HEK293 (cell line): ENCODE results near the gene OLFM2.
A peak's percentile ranks its signal among the peaks of the same experiment; 100 is the strongest.

Source experiments
- GLI2 ChIP-seq: fragments of 450-650 bp; formaldehyde crosslinking; IDR thresholded peaks from 2 replicates; pipeline ENCODE4; 2017; ENCODE audit warnings: missing biosample characterization, missing genetic modification characterization, low read depth, borderline replicate concordance
- GLIS2 ChIP-seq: fragments of 450-650 bp; formaldehyde crosslinking; IDR thresholded peaks from 2 replicates; pipeline ENCODE4 v1.5.1; 2016; ENCODE audit warnings: missing biosample characterization, missing genetic modification characterization
- KLF1 ChIP-seq: fragments of 450-650 bp; formaldehyde crosslinking; IDR thresholded peaks from 2 replicates; pipeline ENCODE4 v1.5.1; 2016; ENCODE audit warnings: missing biosample characterization, missing genetic modification characterization
- KLF10 ChIP-seq: fragments of 450-650 bp; IDR thresholded peaks from 2 replicates; pipeline ENCODE4 v1.5.1; 2018; ENCODE audit warnings: missing biosample characterization, mild to moderate bottlenecking, missing genetic modification characterization
- KLF8 ChIP-seq: fragments of 450-650 bp; formaldehyde crosslinking; IDR thresholded peaks from 2 replicates; pipeline ENCODE4 v1.5.1; 2016; ENCODE audit warnings: missing biosample characterization, missing genetic modification characterization
- REST ChIP-seq: fragments of 450-650 bp; formaldehyde crosslinking; IDR thresholded peaks from 2 replicates; pipeline ENCODE4 v1.5.1; 2016; ENCODE audit warnings: missing biosample characterization, missing genetic modification characterization
- YY2 ChIP-seq: fragments of 450-650 bp; formaldehyde crosslinking; IDR thresholded peaks from 2 replicates; pipeline ENCODE4 v1.5.1; 2016; ENCODE audit warnings: missing biosample characterization, missing genetic modification characterization
- ZBTB11 ChIP-seq: fragments of 450-650 bp; formaldehyde crosslinking; conservative IDR thresholded peaks from 2 replicates; pipeline ENCODE4 v1.5.1; 2016; ENCODE audit warnings: low read depth, missing biosample characterization, missing genetic modification characterization
- ZBTB20 ChIP-seq: fragments of 450-650 bp; formaldehyde crosslinking; IDR thresholded peaks from 2 replicates; pipeline ENCODE4 v1.5.1; 2016; ENCODE audit warnings: missing biosample characterization, missing genetic modification characterization
- ZBTB21 ChIP-seq: fragments of 450-650 bp; formaldehyde crosslinking; IDR thresholded peaks from 2 replicates; pipeline ENCODE4 v1.5.1; 2017; ENCODE audit warnings: missing biosample characterization, missing genetic modification characterization
- ZFHX2 ChIP-seq: fragments of 450-650 bp; formaldehyde crosslinking; conservative IDR thresholded peaks from 2 replicates; pipeline ENCODE4 v1.5.1; 2016; ENCODE audit warnings: missing biosample characterization, missing genetic modification characterization
- ZIC2 ChIP-seq: fragments of 450-650 bp; formaldehyde crosslinking; IDR thresholded peaks from 2 replicates; pipeline ENCODE4 v1.5.1; 2016; ENCODE audit warnings: missing biosample characterization, missing genetic modification characterization
- ZNF112 ChIP-seq: fragments of 450-650 bp; formaldehyde crosslinking; IDR thresholded peaks from 2 replicates; pipeline ENCODE4 v1.5.0; 2017; ENCODE audit warnings: missing biosample characterization, missing genetic modification characterization
- ZNF157 ChIP-seq: fragments of 450-650 bp; formaldehyde crosslinking; IDR thresholded peaks from 2 replicates; pipeline ENCODE4 v1.5.1; 2016; ENCODE audit warnings: missing biosample characterization, missing genetic modification characterization
- ZNF169 ChIP-seq: fragments of 450-650 bp; formaldehyde crosslinking; IDR thresholded peaks from 2 replicates; pipeline ENCODE4 v1.5.1; 2016; ENCODE audit warnings: missing biosample characterization, missing genetic modification characterization
- ZNF23 ChIP-seq: fragments of 450-650 bp; formaldehyde crosslinking; IDR thresholded peaks from 2 replicates; pipeline ENCODE4 v1.5.1; 2016; ENCODE audit warnings: missing biosample characterization, missing genetic modification characterization, borderline replicate concordance
- ZNF24 ChIP-seq: fragments of 450-650 bp; formaldehyde crosslinking; IDR thresholded peaks from 2 replicates; pipeline ENCODE4 v1.5.1; 2016; ENCODE audit warnings: missing biosample characterization, missing genetic modification characterization
- ZNF354C ChIP-seq: fragments of 450-650 bp; formaldehyde crosslinking; IDR thresholded peaks from 2 replicates; pipeline ENCODE4 v1.5.1; 2016; ENCODE audit warnings: missing biosample characterization, missing genetic modification characterization, low read depth, borderline replicate concordance
- ZNF426 ChIP-seq: fragments of 450-650 bp; formaldehyde crosslinking; IDR thresholded peaks from 2 replicates; pipeline ENCODE4 v1.5.1; 2017; ENCODE audit warnings: missing biosample characterization, missing genetic modification characterization, mild to moderate bottlenecking, inconsistent platforms, moderate library complexity
- ZNF530 ChIP-seq: fragments of 450-650 bp; formaldehyde crosslinking; IDR thresholded peaks from 2 replicates; pipeline ENCODE4 v1.5.1; 2016; ENCODE audit warnings: low read depth, missing biosample characterization, missing genetic modification characterization
- ZNF560 ChIP-seq: fragments of 450-650 bp; formaldehyde crosslinking; IDR thresholded peaks from 2 replicates; pipeline ENCODE4 v1.5.1; 2017; ENCODE audit warnings: missing biosample characterization, missing genetic modification characterization, borderline replicate concordance
- ZNF623 ChIP-seq: fragments of 450-650 bp; formaldehyde crosslinking; IDR thresholded peaks from 2 replicates; pipeline ENCODE4 v1.5.1; 2016; ENCODE audit warnings: missing biosample characterization, missing genetic modification characterization
- ZNF747 ChIP-seq: fragments of 450-650 bp; formaldehyde crosslinking; IDR thresholded peaks from 2 replicates; pipeline ENCODE4 v1.5.1; 2016; ENCODE audit warnings: missing biosample characterization, missing genetic modification characterization
- ZNF76 ChIP-seq: fragments of 450-650 bp; formaldehyde crosslinking; IDR thresholded peaks from 2 replicates; pipeline ENCODE4; 2016; ENCODE audit warnings: low read depth, missing biosample characterization, missing genetic modification characterization, borderline replicate concordance
- TF ChIP-seq, protein P1 (sequence below): fragments of 450-650 bp; formaldehyde crosslinking; IDR thresholded peaks from 2 replicates; pipeline ENCODE4 v1.5.1; 2016; ENCODE audit warnings: missing biosample characterization, missing genetic modification characterization
- TF ChIP-seq, protein P2 (sequence below): fragments of 450-650 bp; formaldehyde crosslinking; IDR thresholded peaks from 2 replicates; pipeline ENCODE4 v1.5.1; 2016; ENCODE audit warnings: missing biosample characterization, missing genetic modification characterization
- TF ChIP-seq, protein P3 (sequence below): fragments of 450-650 bp; formaldehyde crosslinking; IDR thresholded peaks from 2 replicates; pipeline ENCODE4 v1.5.0; 2017; ENCODE audit warnings: missing biosample characterization, missing genetic modification characterization, borderline replicate concordance

The OLFM2 gene

GRCh38 chr19:9934132-9934950, 2.0 kb downstream of the OLFM2 start (continued):
- TF ChIP-seq ZBTB20 (tag by site-specific recombination) (no peak), ZNF747 (tag by site-specific recombination) (no peak), KLF8 (tag by site-specific recombination) (peak; percentile 93), ZNF354C (tag by site-specific recombination) (no peak), REST (tag by site-specific recombination) (no peak), ZNF157 (no peak), ZNF23 (tag by site-specific recombination) (no peak), ZIC2 (tag by site-specific recombination) (peak; percentile 72), ZNF112 (no peak), ZNF169 (tag by site-specific recombination) (no peak), KLF10 (peak; percentile 61; the same call in 1 of the 2 replicates), ZNF530 (tag by site-specific recombination) (no peak), ZNF76 (tag by site-specific recombination) (no peak; the same call in 1 of the 2 replicates), ZNF24 (tag by site-specific recombination) (no peak), ZBTB21 (0 out of 2 replicates have a peak, but pooled peaks have one; percentile 11), GLIS2 (tag by site-specific recombination) (peak; percentile 60; the same call in 1 of the 2 replicates), KLF1 (tag by site-specific recombination) (peak; percentile 82), YY2 (tag by site-specific recombination) (no peak), ZBTB11 (no peak), ZFHX2 (tag by site-specific recombination) (peak; percentile 54; the same call in 1 of the 2 replicates), ZNF560 (tag by site-specific recombination) (no peak), ZNF623 (tag by site-specific recombination) (no peak), GLI2 (tag by site-specific recombination) (no peak), ZNF426 (tag by site-specific recombination) (no peak)
- TF ChIP-seq, protein P1, sequence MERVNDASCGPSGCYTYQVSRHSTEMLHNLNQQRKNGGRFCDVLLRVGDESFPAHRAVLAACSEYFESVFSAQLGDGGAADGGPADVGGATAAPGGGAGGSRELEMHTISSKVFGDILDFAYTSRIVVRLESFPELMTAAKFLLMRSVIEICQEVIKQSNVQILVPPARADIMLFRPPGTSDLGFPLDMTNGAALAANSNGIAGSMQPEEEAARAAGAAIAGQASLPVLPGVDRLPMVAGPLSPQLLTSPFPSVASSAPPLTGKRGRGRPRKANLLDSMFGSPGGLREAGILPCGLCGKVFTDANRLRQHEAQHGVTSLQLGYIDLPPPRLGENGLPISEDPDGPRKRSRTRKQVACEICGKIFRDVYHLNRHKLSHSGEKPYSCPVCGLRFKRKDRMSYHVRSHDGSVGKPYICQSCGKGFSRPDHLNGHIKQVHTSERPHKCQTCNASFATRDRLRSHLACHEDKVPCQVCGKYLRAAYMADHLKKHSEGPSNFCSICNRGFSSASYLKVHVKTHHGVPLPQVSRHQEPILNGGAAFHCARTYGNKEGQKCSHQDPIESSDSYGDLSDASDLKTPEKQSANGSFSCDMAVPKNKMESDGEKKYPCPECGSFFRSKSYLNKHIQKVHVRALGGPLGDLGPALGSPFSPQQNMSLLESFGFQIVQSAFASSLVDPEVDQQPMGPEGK, result peak; percentile 96
- TF ChIP-seq, protein P2, sequence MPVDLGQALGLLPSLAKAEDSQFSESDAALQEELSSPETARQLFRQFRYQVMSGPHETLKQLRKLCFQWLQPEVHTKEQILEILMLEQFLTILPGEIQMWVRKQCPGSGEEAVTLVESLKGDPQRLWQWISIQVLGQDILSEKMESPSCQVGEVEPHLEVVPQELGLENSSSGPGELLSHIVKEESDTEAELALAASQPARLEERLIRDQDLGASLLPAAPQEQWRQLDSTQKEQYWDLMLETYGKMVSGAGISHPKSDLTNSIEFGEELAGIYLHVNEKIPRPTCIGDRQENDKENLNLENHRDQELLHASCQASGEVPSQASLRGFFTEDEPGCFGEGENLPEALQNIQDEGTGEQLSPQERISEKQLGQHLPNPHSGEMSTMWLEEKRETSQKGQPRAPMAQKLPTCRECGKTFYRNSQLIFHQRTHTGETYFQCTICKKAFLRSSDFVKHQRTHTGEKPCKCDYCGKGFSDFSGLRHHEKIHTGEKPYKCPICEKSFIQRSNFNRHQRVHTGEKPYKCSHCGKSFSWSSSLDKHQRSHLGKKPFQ, result no peak
- TF ChIP-seq, protein P3, sequence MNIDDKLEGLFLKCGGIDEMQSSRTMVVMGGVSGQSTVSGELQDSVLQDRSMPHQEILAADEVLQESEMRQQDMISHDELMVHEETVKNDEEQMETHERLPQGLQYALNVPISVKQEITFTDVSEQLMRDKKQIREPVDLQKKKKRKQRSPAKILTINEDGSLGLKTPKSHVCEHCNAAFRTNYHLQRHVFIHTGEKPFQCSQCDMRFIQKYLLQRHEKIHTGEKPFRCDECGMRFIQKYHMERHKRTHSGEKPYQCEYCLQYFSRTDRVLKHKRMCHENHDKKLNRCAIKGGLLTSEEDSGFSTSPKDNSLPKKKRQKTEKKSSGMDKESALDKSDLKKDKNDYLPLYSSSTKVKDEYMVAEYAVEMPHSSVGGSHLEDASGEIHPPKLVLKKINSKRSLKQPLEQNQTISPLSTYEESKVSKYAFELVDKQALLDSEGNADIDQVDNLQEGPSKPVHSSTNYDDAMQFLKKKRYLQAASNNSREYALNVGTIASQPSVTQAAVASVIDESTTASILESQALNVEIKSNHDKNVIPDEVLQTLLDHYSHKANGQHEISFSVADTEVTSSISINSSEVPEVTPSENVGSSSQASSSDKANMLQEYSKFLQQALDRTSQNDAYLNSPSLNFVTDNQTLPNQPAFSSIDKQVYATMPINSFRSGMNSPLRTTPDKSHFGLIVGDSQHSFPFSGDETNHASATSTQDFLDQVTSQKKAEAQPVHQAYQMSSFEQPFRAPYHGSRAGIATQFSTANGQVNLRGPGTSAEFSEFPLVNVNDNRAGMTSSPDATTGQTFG (tag by site-specific recombination), result no peak
